MM.1S (cell line): ENCODE measurements around the gene ACTN1.

Source experiments
- CTCF ChIP-seq: fragments of 300-600 bp; sonication (generic); IDR thresholded peaks from 2 replicates; pipeline ENCODE4 v1.5.1; 2016; ENCODE audit warnings: antibody characterized with exemption, low read length, mixed read lengths
- EZH2phosphoT487 ChIP-seq: fragments of 300-600 bp; sonication (generic); IDR thresholded peaks from 2 replicates; pipeline ENCODE4 v1.6.1; 2018; ENCODE audit warnings: antibody characterized with exemption, low read length

- no peak for TF ChIP-seq CTCF
- TF ChIP-seq EZH2phosphoT487: no peak
Measured at GRCh38 chr14:68924186-68925158, 54.6 kb downstream of the ACTN1 start.
